NCI-H748 (cell line): ENCODE measurements around the gene RIN3.
"Not testable (repeated sequence)": the region's sequence is repeated elsewhere in the genome, so short reads cannot be mapped to it uniquely, and the experiment has no call there.

Source experiments
- DNase-seq: peaks from one replicate; lab custom pipeline; 2025; ENCODE audit not compliant: unreplicated experiment; lab: John Stamatoyannopoulos, UW

Gene RIN3

DNA sequence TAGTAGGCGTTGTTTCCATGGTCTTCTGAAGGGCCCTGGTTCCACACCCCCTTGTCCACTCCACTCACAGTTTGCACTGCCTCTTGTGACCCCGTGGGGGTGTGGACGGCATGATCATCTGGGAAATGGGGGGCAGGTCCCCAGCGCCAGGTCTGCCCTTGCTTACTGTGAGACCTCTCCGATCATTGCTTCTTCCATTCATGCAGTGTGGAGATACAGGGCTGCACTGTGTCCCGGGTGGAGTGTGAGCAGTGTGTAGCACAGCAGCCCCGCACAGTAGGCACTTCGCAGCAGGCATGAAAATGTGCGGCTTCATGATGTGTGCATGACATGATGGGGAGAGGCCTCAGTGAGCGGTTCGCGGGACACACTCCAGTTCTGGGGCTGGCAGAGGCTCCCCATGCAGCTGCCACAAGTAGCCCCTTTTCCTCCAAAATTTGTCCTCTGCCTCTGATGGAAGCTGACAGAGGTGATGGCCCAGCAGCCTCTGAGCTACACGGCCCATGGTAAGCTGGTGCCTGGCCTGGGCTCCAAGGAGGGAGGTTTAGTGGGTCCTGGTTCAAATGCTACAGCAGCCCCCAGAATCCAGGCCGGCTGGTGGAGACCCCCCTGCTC, 15.0 kb downstream of the RIN3 start:
- DNase-seq: no peak

DNA sequence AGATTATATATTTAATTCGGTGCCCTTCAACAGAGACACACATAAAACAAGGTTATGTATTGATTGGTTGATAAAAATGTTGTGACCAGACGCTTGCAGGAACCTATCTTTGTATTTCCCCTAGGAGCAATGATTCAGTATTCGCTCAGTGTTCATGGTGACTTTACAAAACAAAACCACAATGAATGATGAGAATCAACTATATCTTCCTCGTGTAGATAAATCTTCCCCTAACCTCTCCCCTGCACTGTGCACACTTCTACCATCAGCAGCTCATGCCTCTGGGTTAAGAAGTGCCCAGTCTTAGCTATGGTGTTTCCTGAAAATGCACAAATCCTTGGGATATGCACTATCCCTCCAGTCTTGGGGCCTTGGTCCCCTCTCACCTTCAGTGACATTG, 16.3 kb downstream of the RIN3 start:
- DNase-seq: no peak

DNA sequence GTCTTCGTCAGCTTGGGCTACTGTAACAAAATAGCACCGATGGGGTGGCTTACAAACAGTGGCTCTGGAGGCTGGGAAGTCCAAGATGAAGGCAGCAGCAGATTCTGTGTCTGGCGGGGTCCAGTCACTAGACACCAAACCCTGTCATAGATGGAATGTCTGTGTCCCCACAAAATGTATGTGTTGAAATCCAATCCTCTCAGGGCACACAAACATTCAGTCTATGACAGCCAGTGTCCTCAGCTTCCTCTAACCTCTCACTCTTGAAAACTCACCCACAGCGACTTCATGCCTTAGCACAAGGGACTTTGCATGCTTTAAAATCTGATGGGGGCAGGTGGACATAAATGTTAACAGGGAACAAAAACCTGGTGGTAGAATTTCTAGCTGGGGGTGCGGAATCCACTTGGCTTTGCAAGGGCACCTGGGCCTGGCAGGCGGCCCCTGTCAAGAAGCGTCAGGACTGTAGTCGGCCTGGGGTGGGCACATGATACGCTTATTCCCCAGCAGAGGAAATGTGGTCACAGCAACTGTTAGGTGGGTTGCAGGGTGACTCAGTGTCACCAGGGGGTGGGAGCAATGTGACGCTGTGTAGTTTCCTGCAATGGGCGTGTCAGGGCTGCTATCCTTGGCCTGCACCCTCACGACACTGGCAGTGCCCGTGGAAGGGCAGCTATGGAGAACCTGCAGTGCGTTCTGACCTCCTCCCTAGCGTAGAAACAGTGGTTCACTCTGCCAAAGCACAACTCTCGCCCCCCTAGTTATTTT, 17.7 kb downstream of the RIN3 start:
- no peak for DNase-seq

DNA sequence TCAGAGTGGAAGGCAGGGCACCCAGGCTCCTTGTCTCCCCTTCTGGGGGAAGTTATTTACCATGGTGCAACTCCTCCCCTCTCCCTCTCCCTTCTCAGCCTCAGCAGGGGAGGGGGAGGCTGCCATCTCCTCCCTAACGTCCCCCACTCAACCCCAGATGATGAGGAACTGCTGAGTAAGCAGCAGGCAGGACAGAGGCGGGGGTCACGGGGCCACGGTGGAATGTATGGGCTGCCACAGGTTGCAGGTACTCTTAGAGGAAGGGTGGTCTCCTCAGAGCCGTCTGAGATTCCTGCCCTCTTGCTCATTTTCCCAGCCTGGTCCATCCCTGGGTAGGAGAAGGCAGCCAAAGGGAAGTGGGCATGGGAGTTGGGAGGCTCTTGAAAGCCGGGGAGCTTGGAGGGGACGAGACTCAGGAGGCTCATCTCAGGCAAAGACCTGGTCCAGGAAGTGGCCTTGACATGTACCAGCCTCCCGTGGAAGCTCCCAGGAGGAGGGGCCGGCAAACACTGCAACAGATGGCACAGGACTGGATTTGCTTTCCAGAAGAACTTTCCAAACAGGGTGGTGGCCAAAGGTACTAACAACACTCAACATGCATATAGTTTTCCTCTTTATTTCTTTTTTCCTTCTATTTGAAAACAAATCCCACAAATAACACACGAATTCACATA, 19.0 kb downstream of the RIN3 start:
- DNase-seq: no peak

DNA sequence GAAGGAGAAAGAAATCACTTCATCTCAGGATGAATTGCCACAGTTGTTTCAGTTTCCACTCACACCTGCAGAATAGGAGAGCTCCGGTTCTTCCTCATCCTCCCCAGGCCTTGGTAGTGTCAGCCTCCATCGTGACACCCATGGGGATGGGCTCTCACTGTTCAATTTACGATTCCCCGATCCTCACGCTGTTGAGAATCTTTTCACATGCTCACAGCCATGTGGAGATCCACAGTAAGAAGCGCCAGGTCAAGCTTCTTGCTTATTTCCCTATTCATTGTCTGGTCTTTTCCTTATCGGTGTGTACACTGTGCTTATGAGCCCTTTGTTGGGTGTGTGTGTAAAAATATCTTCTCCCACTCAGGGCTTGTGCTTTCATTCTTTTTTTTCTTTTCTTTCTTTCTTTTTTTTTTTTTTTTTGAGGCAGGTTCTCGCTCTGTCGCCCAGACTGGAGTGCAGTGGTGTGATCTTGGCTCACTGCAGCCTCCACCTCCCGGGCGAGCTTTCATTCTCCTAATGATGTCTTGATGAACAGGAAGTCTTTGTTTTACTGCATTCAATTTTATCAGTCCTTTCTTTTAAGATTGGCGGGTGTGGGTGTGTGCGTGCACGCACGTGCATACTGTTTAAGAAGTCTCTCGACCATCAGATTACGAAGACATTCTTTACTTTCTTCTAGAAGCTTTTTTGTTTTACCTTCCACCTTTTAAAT, 21.5 kb downstream of the RIN3 start:
- DNase-seq: no peak

DNA sequence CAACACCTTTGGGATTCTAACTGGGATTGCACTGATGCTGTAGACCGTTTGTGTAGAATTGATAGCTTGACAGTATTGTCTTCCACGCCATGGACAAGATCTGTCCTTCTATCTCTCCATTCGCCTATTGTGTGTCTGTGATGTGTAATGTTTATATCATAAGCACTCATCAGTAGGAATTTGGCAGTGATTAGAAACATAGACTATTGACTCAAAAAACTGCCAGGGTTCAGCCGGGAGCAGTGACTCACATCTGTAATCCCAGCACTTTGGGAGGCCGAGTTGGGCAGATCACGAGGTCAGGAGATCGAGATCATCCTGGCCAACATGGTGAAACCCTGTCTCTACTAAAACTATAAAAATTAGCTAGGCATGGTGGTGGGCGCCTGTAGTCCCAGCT, 22.6 kb downstream of the RIN3 start:
- not testable (repeated sequence) for DNase-seq

DNA sequence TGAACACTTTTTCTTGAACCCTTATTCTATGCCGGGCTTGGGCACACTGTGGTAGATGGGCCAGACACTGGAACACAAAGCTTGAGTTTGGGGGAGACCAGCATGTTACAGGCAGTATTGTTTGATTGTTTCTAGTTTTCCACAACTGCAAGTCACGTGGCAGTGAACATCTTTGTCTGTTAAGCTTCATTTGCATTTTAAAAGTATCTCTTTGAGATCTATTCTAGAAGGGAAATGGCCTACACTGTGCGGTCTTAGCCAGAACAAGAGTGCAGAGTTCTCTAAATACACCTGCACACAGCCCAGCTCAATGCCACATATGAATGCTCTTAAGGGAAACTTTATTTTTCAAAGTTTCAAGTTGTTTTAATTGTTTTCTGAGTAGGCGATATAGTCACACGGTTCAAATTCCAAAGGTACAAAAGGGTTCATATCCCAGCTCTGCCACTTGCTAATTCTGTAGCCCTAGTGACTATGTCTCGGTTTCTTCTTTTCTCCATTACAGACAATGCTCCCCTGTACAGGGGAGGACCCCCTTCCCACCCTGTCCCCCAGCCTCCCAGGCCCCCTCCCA, 24.9 kb downstream of the RIN3 start:
- no peak for DNase-seq

DNA sequence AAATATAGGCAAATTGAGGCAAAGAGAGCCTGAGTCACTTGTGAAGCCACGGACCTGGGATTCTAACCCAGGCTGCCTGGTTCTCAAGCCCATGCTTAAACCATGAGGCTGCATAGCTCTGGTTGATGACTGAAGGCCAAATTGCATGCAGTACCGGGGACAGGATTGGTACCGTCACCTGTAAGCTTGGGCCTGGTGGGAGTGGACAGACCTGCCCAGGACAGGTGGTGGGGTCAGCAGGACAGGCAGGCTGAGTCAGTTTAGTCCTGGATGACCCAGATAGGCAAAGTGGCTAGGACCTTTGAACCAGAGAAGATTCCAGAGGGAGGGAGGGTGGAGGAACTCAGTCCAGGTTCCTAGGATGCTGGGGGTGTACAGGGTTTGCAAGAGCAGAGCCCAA, 25.8 kb downstream of the RIN3 start:
- no peak for DNase-seq

DNA sequence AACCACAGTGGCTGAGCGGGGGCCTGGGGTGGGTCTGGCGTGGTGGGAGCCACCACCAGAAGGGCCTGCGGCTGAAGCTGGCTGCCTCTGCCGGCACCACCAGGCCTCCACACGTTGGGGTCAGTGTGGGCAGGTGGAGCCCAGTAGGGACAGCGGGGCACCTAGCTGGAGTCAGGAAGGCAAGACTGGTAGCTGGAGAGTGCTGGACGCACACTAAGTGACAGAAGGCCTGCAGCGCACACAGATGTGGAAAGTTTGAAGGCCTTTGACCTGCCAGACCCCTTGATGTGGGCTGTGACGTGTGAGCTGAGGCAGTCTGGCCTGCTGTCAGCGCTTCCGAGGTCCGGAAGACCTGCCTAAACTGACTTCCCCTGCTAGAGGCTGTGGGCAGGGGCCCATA, 26.3 kb downstream of the RIN3 start:
- no peak for DNase-seq

DNA sequence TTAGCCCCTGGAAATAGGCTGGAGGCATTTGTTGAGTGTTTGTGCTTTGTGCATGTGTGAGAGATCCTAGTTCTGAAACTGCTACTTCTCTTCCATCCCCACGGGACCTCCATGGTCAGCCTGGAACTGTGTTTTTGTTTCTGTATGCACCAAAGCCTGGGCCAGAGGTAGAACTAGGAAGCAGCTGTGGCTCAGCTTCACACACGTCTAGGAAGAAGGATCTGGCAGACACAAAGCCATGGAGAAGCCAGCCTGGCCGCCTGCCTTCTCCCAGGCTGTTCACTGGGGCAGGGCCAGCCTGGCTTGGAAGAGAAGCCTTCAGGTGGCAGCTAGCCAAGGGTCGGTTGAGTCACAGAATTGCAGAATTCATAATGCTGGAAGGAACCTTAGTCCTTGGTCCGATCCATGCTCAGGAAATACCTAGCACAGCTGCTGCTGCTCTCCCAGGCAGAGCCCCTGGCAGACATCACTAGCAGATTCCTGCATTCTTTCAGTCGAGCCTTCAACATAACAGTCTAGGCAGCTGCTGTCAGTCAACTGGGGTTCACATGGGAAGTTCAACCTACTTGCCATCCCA, 27.0 kb downstream of the RIN3 start:
- no peak for DNase-seq

DNA sequence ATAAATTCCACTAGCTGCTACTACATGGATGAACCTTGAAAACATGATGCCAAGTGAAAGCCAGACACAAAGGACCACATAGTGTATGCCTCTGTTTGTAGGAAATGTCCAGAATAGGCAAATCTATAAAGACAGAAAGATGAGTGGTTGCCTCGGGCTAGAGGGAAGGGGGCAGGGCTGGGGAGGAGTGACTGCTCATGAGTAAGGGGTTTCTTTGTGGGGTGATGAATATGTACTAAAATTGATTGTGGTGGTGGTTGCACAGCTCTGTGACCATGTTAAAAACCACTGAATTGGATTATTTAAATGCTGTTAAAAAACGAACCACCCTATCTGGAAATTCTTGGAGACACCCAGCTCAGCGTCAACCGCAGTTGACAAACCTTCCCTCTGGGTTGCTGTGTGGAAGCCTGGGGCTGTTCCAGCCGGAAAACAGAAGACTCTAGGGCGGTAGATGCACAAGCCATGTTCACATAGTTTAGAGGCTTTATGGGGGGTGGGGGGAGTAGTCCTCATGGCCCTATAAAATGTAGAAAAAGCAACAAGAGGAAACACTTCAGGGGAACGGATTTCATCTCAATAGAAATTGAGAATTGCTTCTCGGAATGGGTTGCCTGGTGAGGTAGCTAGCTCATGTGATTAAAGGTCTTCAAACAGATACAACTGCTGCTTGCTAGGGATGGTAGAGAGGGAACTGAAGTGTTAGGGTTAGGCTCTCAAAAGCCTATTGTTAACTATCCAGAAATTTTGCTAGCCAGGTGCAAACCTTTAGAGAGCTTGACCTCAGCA, 29.4 kb downstream of the RIN3 start:
- DNase-seq: no peak

DNA sequence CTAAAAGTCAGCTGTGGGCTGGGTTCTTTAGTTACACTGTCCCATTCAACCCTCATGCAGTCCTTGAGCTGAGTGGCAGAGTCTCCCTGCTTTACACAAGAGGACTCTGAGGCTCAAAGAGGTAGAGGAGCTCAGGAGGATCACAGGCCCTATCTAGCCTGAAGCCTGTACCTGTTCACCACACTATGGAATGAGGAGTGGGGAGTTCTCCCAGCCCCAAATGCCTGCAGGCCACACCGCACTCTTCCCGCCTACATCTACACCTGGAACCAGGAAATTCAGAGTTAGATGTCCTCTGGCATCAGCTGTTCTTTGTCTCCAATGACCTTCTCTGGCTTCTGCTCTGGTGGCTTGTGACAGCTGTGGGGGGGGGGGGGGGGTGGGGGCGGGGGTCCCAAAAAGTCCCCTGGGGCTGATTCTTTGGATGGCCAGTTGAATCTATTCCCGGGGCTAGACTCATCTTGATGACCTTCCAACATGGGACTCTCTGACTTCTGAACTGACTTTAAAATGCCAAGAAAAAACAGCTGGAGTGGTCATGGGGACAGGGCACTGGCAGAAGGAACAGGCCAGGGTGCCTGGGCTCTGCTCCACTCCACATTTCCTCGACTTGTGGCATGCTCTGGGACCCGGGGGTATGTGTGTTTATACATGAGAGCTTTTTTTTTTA, 30.6 kb downstream of the RIN3 start:
- DNase-seq: no peak

DNA sequence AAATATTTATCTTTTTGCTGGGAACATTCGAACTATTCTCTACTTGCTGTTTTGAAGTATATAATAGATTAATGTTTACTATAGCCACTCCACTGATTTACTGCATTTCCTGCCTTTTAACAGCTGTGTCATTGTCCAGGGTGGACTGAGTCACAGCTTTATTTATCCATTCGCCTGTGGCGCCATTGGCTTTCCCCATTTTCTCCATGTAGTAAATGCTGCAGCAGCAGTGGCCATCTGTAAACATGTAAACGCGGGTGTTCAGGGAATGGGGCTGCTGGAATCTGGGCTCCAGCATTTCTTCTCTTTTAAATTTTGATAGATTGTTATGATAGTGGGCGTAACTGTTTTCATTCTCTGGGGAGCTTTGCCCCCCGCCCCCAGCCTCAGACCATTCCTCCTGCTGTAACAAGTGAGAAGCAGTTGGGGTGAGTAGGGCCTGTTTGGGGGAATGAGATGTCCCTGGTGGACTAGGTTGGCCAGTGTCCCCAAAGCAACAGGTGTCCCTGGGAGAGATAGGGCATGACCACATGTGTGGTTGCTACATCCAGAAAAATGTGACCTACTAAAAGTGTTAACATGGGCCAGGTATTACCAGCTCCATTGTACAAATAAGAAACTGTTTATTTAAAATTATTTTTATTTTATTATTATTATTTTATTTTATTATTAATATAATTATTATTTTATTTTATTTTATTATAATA, 32.9 kb downstream of the RIN3 start:
- DNase-seq: peak; percentile 84

DNA sequence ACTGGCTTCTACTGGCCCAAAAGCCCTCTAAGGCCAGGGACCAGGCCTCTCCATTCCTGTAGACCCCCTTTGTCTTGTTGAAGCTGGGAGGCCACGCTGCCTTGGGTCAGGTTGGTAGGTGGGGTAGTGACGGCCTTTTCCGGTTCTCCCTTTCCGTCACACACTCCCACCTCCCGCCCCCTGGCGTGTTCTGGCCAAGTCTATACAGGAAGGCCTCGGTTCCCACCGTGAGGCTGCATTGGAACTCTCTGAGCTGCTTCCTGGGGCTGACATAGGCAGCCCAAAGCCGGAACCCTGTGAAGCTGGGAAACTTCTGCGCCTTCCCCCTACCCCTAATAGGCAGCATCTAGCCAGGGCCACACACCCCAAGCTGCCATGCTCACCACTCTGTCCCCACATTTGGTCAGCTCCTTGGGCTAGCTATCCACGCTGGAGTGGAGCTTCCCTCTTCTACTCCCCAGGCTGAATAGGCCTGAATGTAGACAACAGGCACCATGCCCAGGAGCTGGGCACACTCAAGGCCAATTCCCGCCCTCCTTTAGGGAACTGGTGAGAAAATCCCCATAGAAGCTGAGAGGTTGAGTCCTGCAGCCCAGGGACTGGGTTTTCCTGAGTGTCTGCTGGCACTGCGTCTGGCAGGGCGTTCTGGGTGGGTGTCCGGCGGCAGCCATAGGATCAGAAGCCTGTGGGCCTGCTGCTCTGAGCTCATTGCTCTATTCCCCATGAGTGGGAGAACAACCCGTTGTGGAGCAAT, 35.7 kb downstream of the RIN3 start:
- no peak for DNase-seq

DNA sequence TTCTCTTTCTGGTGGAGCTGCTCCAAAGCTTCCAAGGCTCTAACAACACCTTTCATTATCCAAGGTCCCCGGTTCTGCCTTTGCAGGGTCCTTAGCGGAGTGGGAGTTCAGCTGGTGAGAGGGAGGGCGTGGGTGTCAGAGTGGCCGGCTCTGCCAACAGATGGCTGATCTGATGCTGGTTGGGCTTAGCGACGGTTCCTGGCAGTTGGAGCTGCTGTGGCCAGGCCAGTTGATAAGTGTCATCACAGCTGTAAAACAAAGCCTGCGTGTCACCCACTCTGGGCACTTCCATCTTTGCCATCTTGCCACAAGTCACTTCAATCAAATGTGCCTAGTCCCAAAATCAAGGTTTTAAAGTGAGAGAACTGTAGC, 36.3 kb downstream of the RIN3 start:
- peak; percentile 44 for DNase-seq

DNA sequence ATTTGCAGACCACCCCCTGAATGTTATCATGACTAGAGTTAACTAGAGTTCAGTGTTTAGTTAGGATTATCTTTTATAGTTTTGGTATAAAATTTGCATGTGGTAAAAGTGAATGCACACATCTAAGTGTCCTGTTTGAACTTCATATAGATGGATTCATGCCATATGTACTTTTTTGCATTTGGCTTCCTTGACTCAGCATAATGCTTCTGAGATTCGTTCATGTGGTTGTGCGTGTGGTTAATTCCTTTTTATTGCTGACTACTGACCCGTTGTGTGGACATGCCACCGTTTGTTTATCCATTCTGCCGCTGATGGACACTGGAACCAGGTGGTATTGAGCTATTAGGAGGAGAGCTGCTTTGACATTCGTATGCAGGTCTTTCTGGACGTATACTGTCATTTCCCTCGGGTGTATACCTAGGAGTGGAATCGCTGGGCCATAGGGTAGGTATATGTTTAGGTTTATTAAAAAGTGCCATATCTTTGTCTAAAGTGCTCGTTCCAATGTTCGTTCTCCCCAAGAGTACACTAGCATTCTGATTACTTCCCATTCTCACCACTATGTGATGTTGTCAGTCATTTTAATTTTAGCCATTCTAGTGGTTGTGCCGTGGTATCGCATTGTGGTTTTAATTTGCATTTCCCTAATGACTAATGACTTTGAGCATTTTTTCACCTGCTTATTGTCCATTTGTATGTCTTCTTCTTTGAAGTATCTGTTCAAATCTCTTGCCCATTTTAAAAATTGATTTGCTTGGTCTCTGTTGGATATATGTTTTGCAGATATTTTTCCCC, 37.7 kb downstream of the RIN3 start:
- DNase-seq: no peak

DNA sequence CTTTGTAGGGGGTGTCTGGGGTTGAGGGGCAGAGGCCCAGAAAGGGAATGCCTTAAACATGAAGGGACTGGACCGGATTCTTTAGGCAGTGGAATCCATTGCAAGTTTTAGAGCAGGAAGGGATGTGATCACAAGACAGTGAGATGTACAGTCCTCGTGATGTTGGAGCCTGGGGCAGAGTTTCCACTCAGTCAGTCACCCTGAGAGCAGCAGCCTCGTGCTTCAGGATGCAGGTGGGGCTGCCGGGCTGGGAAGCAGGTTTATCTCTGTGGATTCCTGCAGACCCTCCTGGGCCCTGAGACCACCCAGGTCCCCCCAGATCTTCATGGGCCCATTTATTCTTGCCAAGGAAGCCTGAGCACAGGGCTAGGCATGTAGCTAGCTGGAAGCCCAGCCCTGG, 38.5 kb downstream of the RIN3 start:
- DNase-seq: no peak

DNA sequence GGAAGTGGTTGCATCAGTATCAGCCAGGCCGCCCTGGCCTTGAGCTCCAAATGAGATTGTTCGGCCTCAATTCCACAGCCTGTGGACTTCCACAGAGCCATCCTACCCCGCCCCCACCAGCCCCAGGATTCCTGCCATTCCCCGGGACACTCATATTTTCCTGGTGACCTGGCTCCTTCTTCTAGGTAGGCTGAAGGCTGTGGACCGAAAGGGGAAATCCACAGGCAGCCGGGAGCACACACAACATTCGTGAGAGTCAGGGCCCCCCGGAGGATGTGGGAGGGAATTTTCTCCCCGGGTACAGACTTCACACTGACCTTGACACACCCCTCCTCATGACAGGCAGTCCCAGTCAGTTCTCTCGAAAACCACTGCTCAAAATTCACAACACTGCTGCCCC, 39.9 kb downstream of the RIN3 start:
- no peak for DNase-seq
